ENCODE measurements around the gene ZFP82. TPM values are rescaled to one million over a fixed set of nuclear protein-coding genes. Genes with fewer than 3 reads are reported as not detected.

The ZFP82 gene
- 4.8 and 7.4 TPM in 2 replicates for total RNA-seq
- 4.3 and 5.3 TPM in 2 replicates for polyA plus RNA-seq

DNA sequence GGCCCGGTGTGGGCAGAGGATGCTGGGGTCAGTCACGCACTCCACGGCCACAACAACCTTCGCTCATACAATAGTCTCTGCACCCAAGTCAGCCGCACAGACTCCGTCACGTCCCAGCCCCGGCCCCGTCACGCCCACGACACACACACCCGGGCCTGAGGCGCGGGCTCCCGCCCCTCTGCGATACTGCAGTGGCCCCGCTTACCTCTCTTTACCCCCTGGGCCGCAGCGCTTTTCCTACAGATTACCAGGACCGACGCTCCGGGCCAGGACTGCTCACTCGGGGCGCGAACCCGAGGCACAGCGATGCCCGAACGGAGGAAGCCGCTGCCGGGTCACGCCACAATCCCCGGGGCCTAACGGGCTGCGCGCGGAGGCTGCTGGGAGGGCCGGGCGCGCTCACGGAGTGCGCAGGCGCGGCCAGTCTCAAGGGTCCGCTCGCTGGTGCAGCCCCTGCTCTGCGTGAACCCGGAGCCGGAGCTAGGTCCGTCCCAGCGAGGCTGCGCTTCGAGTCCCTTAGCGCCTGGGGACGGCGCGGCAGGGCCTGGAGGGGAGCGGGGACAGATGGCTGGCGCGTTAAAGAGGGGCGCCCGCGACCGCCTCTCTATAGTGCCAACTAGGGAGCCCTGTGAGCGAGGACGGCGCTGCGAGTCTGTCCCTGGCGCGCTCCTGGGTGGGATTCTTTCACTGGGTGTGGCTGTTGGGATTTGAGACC is at the start of gene ZFP82:
TSS of gene ZFP82 (minus strand) at position 358 of the 715 bp plus-strand sequence. CDS start 8,855 bp downstream, outside the sequence.
- under 1% methylated on average over 61 of the region's 70 CpGs for WGBS (ENCODE audit: low lambda C conversion rate, missing lambda C conversion rate)
- peak within 1 kb of the TSS; percentile 100 for H2AFZ ChIP-seq

GRCh38 chr19:36460046-36460445 is 41.6 kb upstream of the ZFP82 start:
- Histone ChIP-seq H4K20me1 (ENCODE audit: insufficient read depth, poor library complexity, severe bottlenecking) (no peaks in the 10 kb centered on the region), H3K27me3 (no peaks in the 10 kb centered on the region), H3K36me3 (replicated peaks; ENCODE audit: insufficient read depth, low read depth) (no peaks in the 10 kb centered on the region), H2AFZ (no peak overlapping the region), H3K9me2 (replicated peaks; ENCODE audit: insufficient read depth) (no peaks in the 10 kb centered on the region), H3K79me2 (no peaks in the 10 kb centered on the region), H3K4me2 (no peak overlapping the region), H3K27ac (no peak overlapping the region), H3K9me3 (ENCODE audit: low read depth) (peaks cover 23% of the 10 kb centered on the region), H3K4me1 (ENCODE audit: insufficient read depth) (no peaks in the 10 kb centered on the region), H3K4me3 (no peak overlapping the region)
- 100% methylated on average over 1 of the region's 1 CpG for WGBS (ENCODE audit: low lambda C conversion rate, missing lambda C conversion rate)
- TF ChIP-seq, protein P1, sequence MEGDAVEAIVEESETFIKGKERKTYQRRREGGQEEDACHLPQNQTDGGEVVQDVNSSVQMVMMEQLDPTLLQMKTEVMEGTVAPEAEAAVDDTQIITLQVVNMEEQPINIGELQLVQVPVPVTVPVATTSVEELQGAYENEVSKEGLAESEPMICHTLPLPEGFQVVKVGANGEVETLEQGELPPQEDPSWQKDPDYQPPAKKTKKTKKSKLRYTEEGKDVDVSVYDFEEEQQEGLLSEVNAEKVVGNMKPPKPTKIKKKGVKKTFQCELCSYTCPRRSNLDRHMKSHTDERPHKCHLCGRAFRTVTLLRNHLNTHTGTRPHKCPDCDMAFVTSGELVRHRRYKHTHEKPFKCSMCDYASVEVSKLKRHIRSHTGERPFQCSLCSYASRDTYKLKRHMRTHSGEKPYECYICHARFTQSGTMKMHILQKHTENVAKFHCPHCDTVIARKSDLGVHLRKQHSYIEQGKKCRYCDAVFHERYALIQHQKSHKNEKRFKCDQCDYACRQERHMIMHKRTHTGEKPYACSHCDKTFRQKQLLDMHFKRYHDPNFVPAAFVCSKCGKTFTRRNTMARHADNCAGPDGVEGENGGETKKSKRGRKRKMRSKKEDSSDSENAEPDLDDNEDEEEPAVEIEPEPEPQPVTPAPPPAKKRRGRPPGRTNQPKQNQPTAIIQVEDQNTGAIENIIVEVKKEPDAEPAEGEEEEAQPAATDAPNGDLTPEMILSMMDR (IDR thresholded peaks at IDR 0.05; ENCODE audit: poor library complexity) = no peak
- TF ChIP-seq EZH2 (IDR thresholded peaks at IDR 0.05; ENCODE audit: borderline replicate concordance) (no peak), EZH2phosphoT487 (IDR thresholded peaks at IDR 0.05; ENCODE audit: low read depth, severe bottlenecking, unreplicated experiment) (no peak)
- no peak for DNase-seq (ENCODE audit: low spot score)

More for the DNA sequence above, at the start of gene ZFP82:
- Histone ChIP-seq H4K20me1 (ENCODE audit: insufficient read depth, poor library complexity, severe bottlenecking) (no peaks in the 10 kb centered on the region), H3K27me3 (no peaks in the 10 kb centered on the region), H3K4me3 (peak within 1 kb of the TSS; percentile 80), H3K9me2 (replicated peaks; ENCODE audit: insufficient read depth) (no peaks in the 10 kb centered on the region), H3K79me2 (peaks cover 42% of the 10 kb centered on the region), H3K4me2 (peak within 1 kb of the TSS; percentile 86), H3K4me1 (ENCODE audit: insufficient read depth) (peaks cover 9% of the 10 kb centered on the region), H3K9me3 (ENCODE audit: low read depth) (peaks cover 10% of the 10 kb centered on the region), H3K36me3 (replicated peaks; ENCODE audit: insufficient read depth, low read depth) (no peaks in the 10 kb centered on the region), H3K27ac (peak within 1 kb of the TSS; percentile 98)
- peak; percentile 92 for DNase-seq (ENCODE audit: low spot score)
- TF ChIP-seq EZH2phosphoT487 (IDR thresholded peaks at IDR 0.05; ENCODE audit: low read depth, severe bottlenecking, unreplicated experiment) (no peak), EZH2 (IDR thresholded peaks at IDR 0.05; ENCODE audit: borderline replicate concordance) (no peak)

DNA sequence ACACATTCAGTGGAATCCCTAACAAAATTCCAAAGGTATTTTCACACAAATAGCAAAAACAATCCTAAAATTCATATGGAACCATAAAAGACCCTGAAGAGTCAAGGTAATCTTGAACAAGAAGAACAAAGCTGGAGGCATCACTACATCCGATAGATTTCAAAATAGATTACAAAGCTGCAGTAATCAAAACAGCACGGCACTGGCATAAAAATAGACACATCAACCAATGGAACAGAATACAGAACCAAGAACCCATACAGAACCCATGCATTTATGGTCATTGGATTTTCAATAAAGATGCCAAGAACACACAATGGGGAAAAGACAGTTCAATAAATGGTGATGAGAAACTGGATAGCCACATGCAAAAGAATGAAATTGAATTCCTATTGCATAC is 38.4 kb upstream of the ZFP82 start:
- no peak overlapping the region for H3K27ac ChIP-seq
- H3K4me3 ChIP-seq = no peak overlapping the region
- no peaks in the 10 kb centered on the region for H3K27me3 ChIP-seq
- peaks cover 43% of the 10 kb centered on the region for H3K9me3 ChIP-seq (ENCODE audit: low read depth)
- no peaks in the 10 kb centered on the region for H4K20me1 ChIP-seq (ENCODE audit: insufficient read depth, poor library complexity, severe bottlenecking)
- H3K79me2 ChIP-seq = no peaks in the 10 kb centered on the region
- 97% methylated on average over 2 of the region's 2 CpGs for WGBS (ENCODE audit: low lambda C conversion rate, missing lambda C conversion rate)
- TF ChIP-seq EZH2phosphoT487 (IDR thresholded peaks at IDR 0.05; ENCODE audit: low read depth, severe bottlenecking, unreplicated experiment) = no peak
- TF ChIP-seq, protein P1 (IDR thresholded peaks at IDR 0.05; ENCODE audit: poor library complexity) = no peak
- TF ChIP-seq EZH2 (IDR thresholded peaks at IDR 0.05; ENCODE audit: borderline replicate concordance) = no peak
- H3K4me1 ChIP-seq (ENCODE audit: insufficient read depth) = no peaks in the 10 kb centered on the region
- peaks cover 5% of the 10 kb centered on the region for H3K36me3 ChIP-seq (replicated peaks; ENCODE audit: insufficient read depth, low read depth)
- H2AFZ ChIP-seq = no peak overlapping the region
- no peak overlapping the region for H3K4me2 ChIP-seq
- DNase-seq (ENCODE audit: low spot score) = no peak
- no peaks in the 10 kb centered on the region for H3K9me2 ChIP-seq (replicated peaks; ENCODE audit: insufficient read depth)

DNA sequence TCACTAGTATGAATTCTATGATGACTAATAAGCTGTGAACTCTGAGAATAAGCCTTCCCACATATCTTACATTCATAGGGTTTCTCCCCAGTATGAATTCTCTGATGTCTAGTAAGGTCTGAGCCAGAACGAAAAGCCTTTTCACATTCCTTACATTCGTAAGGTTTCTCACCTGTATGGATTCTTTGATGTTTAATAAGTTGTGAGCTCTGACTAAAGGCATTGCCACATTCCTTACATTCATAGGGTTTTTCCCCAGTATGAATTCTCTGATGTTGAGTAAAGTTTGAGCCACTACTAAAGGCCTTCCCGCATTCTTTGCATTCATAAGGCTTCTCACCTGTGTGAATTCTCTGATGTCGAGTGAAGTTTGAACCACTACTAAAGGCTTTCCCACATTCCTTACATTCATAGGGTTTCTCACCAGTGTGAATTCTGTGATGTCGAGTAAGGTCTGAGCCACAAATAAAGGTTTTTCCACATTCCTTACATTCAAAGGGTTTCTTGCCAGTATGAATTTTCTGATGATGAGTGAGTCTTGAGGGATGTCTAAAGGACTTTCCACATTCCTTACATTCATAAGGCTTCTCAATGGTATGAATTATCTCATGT is 30.7 kb upstream of the ZFP82 start:
- Histone ChIP-seq H3K9me3 (ENCODE audit: low read depth) (peaks cover 66% of the 10 kb centered on the region), H3K27me3 (no peaks in the 10 kb centered on the region), H3K9me2 (replicated peaks; ENCODE audit: insufficient read depth) (no peaks in the 10 kb centered on the region), H2AFZ (no peak overlapping the region), H3K79me2 (no peaks in the 10 kb centered on the region), H3K4me2 (no peak overlapping the region), H3K4me3 (no peak overlapping the region), H3K36me3 (replicated peaks; ENCODE audit: insufficient read depth, low read depth) (peaks cover 16% of the 10 kb centered on the region), H4K20me1 (ENCODE audit: insufficient read depth, poor library complexity, severe bottlenecking) (no peaks in the 10 kb centered on the region), H3K4me1 (ENCODE audit: insufficient read depth) (no peaks in the 10 kb centered on the region), H3K27ac (no peak overlapping the region)
- over 99% methylated on average over 5 of the region's 5 CpGs for WGBS (ENCODE audit: low lambda C conversion rate, missing lambda C conversion rate)
- TF ChIP-seq EZH2 (IDR thresholded peaks at IDR 0.05; ENCODE audit: borderline replicate concordance) (no peak), EZH2phosphoT487 (IDR thresholded peaks at IDR 0.05; ENCODE audit: low read depth, severe bottlenecking, unreplicated experiment) (no peak)
- TF ChIP-seq, protein P1 (IDR thresholded peaks at IDR 0.05; ENCODE audit: poor library complexity) = no peak
- no peak for DNase-seq (ENCODE audit: low spot score)
